ENCODE data around the gene IL36A. TPM values are rescaled to one million over a fixed set of nuclear protein-coding genes. Genes with fewer than 3 reads are reported as not detected.

Gene IL36A
- total and polyA plus RNA-seq, 8 donors = not detected

GRCh38 chr2:113036763-113037162 is 31.5 kb downstream of the IL36A start:
- no peak for DNase-seq
- 96 to 98% methylated on average over 9 of the region's 9 CpGs for WGBS, 2 donors
- Histone ChIP-seq H3K36me3 (no peaks in the 10 kb centered on the region), H3K4me1 (peaks cover 9 to 23% (median 9%) of the 10 kb centered on the region in 3 donors), H3K27me3 (no peaks in the 10 kb centered on the region), H3K9me3 (no peaks in the 10 kb centered on the region), H3K27ac (no peak overlapping the region), H3K4me3 (no peak overlapping the region)
- intact Hi-C loops (cut with DNase I) = no loop called here
- no peak for TF ChIP-seq CTCF (IDR thresholded peaks at IDR 0.05)
- ATAC-seq = no peak
- FAIRE-seq = no peak

- H3K9me3 ChIP-seq = no peaks in the 10 kb centered on the region
- intact Hi-C loops (cut with DNase I) = no loop called here
- peaks cover 9 to 23% (median 9%) of the 10 kb centered on the region in 3 donors for H3K4me1 ChIP-seq
- no peaks in the 10 kb centered on the region for H3K27me3 ChIP-seq
- WGBS, 2 donors = 91 to 100% methylated on average over 3 of the region's 3 CpGs
- H3K36me3 ChIP-seq = no peaks in the 10 kb centered on the region
- ATAC-seq (no peak), DNase-seq (no peak), FAIRE-seq (no peak)
- no peak for TF ChIP-seq CTCF (IDR thresholded peaks at IDR 0.05)
- H3K4me3 ChIP-seq = no peak overlapping the region
- H3K27ac ChIP-seq = no peak overlapping the region
Measured at GRCh38 chr2:113038291-113038690, 33.0 kb downstream of the IL36A start.

GRCh38 chr2:113039158-113039557 is 33.9 kb downstream of the IL36A start:
- H3K27me3 ChIP-seq = no peaks in the 10 kb centered on the region
- no peak for TF ChIP-seq CTCF (IDR thresholded peaks at IDR 0.05)
- WGBS, 2 donors = 26 to 30% methylated on average over 2 of the region's 2 CpGs
- no peak for FAIRE-seq
- peak overlapping the region in 1 of 4 donors; percentile 40 for H3K27ac ChIP-seq
- no peak overlapping the region for H3K4me3 ChIP-seq
- no peaks in the 10 kb centered on the region for H3K36me3 ChIP-seq
- peaks cover 9 to 23% (median 9%) of the 10 kb centered on the region in 3 donors for H3K4me1 ChIP-seq
- intact Hi-C loops (cut with DNase I) = no loop called here
- peak in 3 of 6 donors; percentile 35 to 64 (median 40) for DNase-seq
- peak; percentile 64 to 99 (median 94) for ATAC-seq
- no peaks in the 10 kb centered on the region for H3K9me3 ChIP-seq

GRCh38 chr2:113039719-113040118 is 34.5 kb downstream of the IL36A start:
- no peak overlapping the region for H3K4me3 ChIP-seq
- H3K27me3 ChIP-seq = no peaks in the 10 kb centered on the region
- H3K4me1 ChIP-seq = peaks cover 9 to 23% (median 9%) of the 10 kb centered on the region in 3 donors
- no peak for DNase-seq
- H3K36me3 ChIP-seq = no peaks in the 10 kb centered on the region
- WGBS, 2 donors = 17 to 41% methylated on average over 5 of the region's 5 CpGs
- no peak for TF ChIP-seq CTCF (IDR thresholded peaks at IDR 0.05)
- ATAC-seq = peak in 1 of 4 donors; percentile 13
- no peaks in the 10 kb centered on the region for H3K9me3 ChIP-seq
- no peak for FAIRE-seq
- intact Hi-C loops (cut with DNase I) = no loop called here
- H3K27ac ChIP-seq = peak overlapping the region in 1 of 4 donors; percentile 40

GRCh38 chr2:113041871-113042270 is 36.6 kb downstream of the IL36A start:
- no peak for TF ChIP-seq CTCF (IDR thresholded peaks at IDR 0.05)
- H3K9me3 ChIP-seq = no peaks in the 10 kb centered on the region
- intact Hi-C loops (cut with DNase I) = no loop called here
- no peak for ATAC-seq
- WGBS, 2 donors = 86 to 92% methylated on average over 5 of the region's 5 CpGs
- H3K36me3 ChIP-seq = no peaks in the 10 kb centered on the region
- H3K4me1 ChIP-seq = peaks cover 9 to 23% (median 9%) of the 10 kb centered on the region in 3 donors
- DNase-seq = no peak
- H3K27ac ChIP-seq = no peak overlapping the region
- no peaks in the 10 kb centered on the region for H3K27me3 ChIP-seq
- no peak overlapping the region for H3K4me3 ChIP-seq
- FAIRE-seq = no peak
